HepG2 (cell line): ENCODE results near the gene ESR1. TPM values are rescaled to one million over a fixed set of nuclear protein-coding genes. Genes with fewer than 3 reads are reported as not detected.

Experiments
- AHDC1 ChIP-seq: sonication (generic); formaldehyde crosslinking; IDR thresholded peaks from 2 replicates; pipeline ENCODE4 v1.5.1; 2020; ENCODE audit warnings: mild to moderate bottlenecking, missing genetic modification reagents, borderline replicate concordance
- CCAR2 ChIP-seq: fragments of 200-400 bp; formaldehyde crosslinking; optimal IDR thresholded peaks from 2 replicates; pipeline ENCODE3; 2018; ENCODE audit warnings: low read depth, mild to moderate bottlenecking, low read length, moderate library complexity
- ETS1 ChIP-seq: sonication (generic); formaldehyde crosslinking; IDR thresholded peaks from 2 replicates; pipeline ENCODE4 v1.4.0; 2020; ENCODE audit warnings: missing genetic modification reagents
- JUND ChIP-seq: sonication (generic); formaldehyde crosslinking; IDR thresholded peaks from 2 replicates; pipeline ENCODE4 v1.8.0; 2022; ENCODE audit warnings: mild to moderate bottlenecking, missing genetic modification reagents
- KMT2B ChIP-seq: IDR thresholded peaks from 2 replicates; pipeline ENCODE4 v1.6.1; 2016; ENCODE audit warnings: missing genetic modification reagents, missing compliant biosample characterization
- PHB2 ChIP-seq: fragments of 450-650 bp; IDR thresholded peaks from 2 replicates; pipeline ENCODE4 v1.6.1; 2018; ENCODE audit not compliant: partially characterized antibody
- PREB ChIP-seq: sonication (generic); formaldehyde crosslinking; IDR thresholded peaks from 2 replicates; pipeline ENCODE4 v1.4.0; 2020; ENCODE audit warnings: missing genetic modification reagents
- RELA ChIP-seq: sonication (generic); formaldehyde crosslinking; IDR thresholded peaks from 2 replicates; pipeline ENCODE4 v1.4.0; 2020; ENCODE audit warnings: missing genetic modification reagents
- SAFB2 ChIP-seq: sonication (generic); formaldehyde crosslinking; IDR thresholded peaks from 2 replicates; pipeline ENCODE4 v1.5.1; 2020; ENCODE audit warnings: missing genetic modification reagents, low read depth, mild to moderate bottlenecking, borderline replicate concordance
- SETDB1 ChIP-seq: sonication (generic); formaldehyde crosslinking; IDR thresholded peaks from 2 replicates; pipeline ENCODE4 v1.5.1; 2020; ENCODE audit warnings: missing genetic modification reagents, mild to moderate bottlenecking, borderline replicate concordance
- SMAD3 ChIP-seq: sonication (generic); formaldehyde crosslinking; IDR thresholded peaks from 2 replicates; pipeline ENCODE4 v1.4.0; 2020; ENCODE audit warnings: missing genetic modification reagents
- SYNCRIP ChIP-seq: fragments of 200-400 bp; formaldehyde crosslinking; IDR thresholded peaks from 2 replicates; pipeline ENCODE4 v1.6.1; 2018; ENCODE audit warnings: mild to moderate bottlenecking, low read depth, low read length; ENCODE audit not compliant: insufficient read depth
- TGIF2 ChIP-seq: IDR thresholded peaks from 2 replicates; pipeline ENCODE4 v1.6.1; 2016; ENCODE audit warnings: control low read depth, missing compliant biosample characterization
- ZNF251 ChIP-seq: sonication (generic); formaldehyde crosslinking; IDR thresholded peaks from 2 replicates; pipeline ENCODE4 v1.9.0; 2021; ENCODE audit warnings: mild to moderate bottlenecking, missing genetic modification reagents
- ZNF274 ChIP-seq: sonication (generic); formaldehyde crosslinking; IDR thresholded peaks from 2 replicates; pipeline ENCODE4 v1.5.1; 2020; ENCODE audit warnings: mild to moderate bottlenecking, missing genetic modification reagents
- ZNF34 ChIP-seq: sonication (generic); formaldehyde crosslinking; IDR thresholded peaks from 2 replicates; pipeline ENCODE4 v1.4.0; 2020; ENCODE audit warnings: mild to moderate bottlenecking, missing genetic modification reagents, borderline replicate concordance
- ZNF431 ChIP-seq: sonication (generic); formaldehyde crosslinking; IDR thresholded peaks from 2 replicates; pipeline ENCODE4 v1.9.0; 2022; ENCODE audit warnings: missing genetic modification reagents, low read depth, mild to moderate bottlenecking, borderline replicate concordance
- ZNF687 ChIP-seq: sonication (generic); formaldehyde crosslinking; IDR thresholded peaks from 2 replicates; pipeline ENCODE4 v1.5.1; 2020; ENCODE audit warnings: mild to moderate bottlenecking, missing genetic modification reagents, moderate library complexity
- polyA plus RNA-seq, 8 experiments: library from polyadenylated mRNA; depleted of rRNA in 3 of 8; stranded (reverse) in 7 of 8; unstranded in 1 of 8; fragments of >200 nt; fragmentation: Illumina TruSeq in 4 of 8; extraction: Trizol in 4 of 8; gene quantifications; 2 replicates each; pipeline versions ENCODE4 v1.2.1 to v1.2.3, GENCODE V29; 2011 to 2016; ENCODE audit warnings: low read depth in 4 of 8, missing spikeins in 1 of 8, mixed read lengths in 1 of 8; ENCODE audit not compliant: insufficient read depth in 1 of 8
- total RNA-seq, 5 experiments: library from RNA; depleted of rRNA; stranded (reverse); fragments of >200 nt; fragmentation: Illumina TruSeq; extraction: Trizol; gene quantifications; 2 replicates each; pipeline ENCODE4 v1.2.3, GENCODE V29; 2016; ENCODE audit warnings: low read depth in 1 of 5

ESR1 gene
- total and polyA plus RNA-seq, 2 of the 13 experiments (the other 11 are each of a cell fraction or from before 2014, with no cell fraction given), result not detected

- TF ChIP-seq ZNF274 (CRISPR knock-in tag) (no peak), RELA (no peak), JUND (CRISPR knock-in tag) (no peak), ZNF251 (CRISPR knock-in tag) (no peak), SMAD3 (CRISPR knock-in tag) (0 out of 2 replicates have a peak, but pooled peaks have one; percentile 64), CCAR2 (no peak), PREB (CRISPR knock-in tag) (no peak), TGIF2 (no peak), ETS1 (CRISPR knock-in tag) (no peak), ZNF431 (no peak; the same call in 1 of the 2 replicates), KMT2B (CRISPR knock-in tag) (peak; percentile 45; the same call in 1 of the 2 replicates), AHDC1 (CRISPR knock-in tag) (no peak), SETDB1 (CRISPR knock-in tag) (no peak), ZNF687 (no peak), PHB2 (no peak), SYNCRIP (no peak), ZNF34 (CRISPR knock-in tag) (no peak), SAFB2 (CRISPR knock-in tag) (no peak)
Measured at GRCh38 chr6:151847064-151847463, 39.6 kb downstream of the ESR1 start (continued).
